ENCODE measurements around the gene ARRDC5.
"Not testable (repeated sequence)": the region's sequence is repeated elsewhere in the genome, so short reads cannot be mapped to it uniquely, and the experiment has no call there.

Gene ARRDC5

GRCh38 chr19:4884993-4885392, 17.7 kb downstream of the ARRDC5 start:
- H3K79me1 ChIP-seq (ENCODE audit: low read depth, low read length); H3K9me3 ChIP-seq (replicated peaks in 1 of 2; ENCODE audit: control insufficient read depth in 2 of 2, insufficient read depth in 1 of 2, low read depth in 1 of 2, low read length in 2 of 2); DNase-seq (ENCODE audit: low spot score); H3K4me1 ChIP-seq (ENCODE audit: control insufficient read depth in 2 of 2, insufficient read depth in 1 of 2, low read depth in 1 of 2, low read length in 2 of 2); H3K36me3 ChIP-seq (replicated peaks in 1 of 2; ENCODE audit: control insufficient read depth in 2 of 2, insufficient read depth in 2 of 2, low read length in 2 of 2); H3K14ac ChIP-seq (ENCODE audit: low read length); H3K23ac ChIP-seq (ENCODE audit: low read depth, low read length, poor library complexity); H3K18ac ChIP-seq (ENCODE audit: low read length); H2BK120ac ChIP-seq (ENCODE audit: low read depth, low read length); H3K27ac ChIP-seq (replicated peaks; ENCODE audit: low read length); H3K4me3 ChIP-seq (ENCODE audit: low read length in 2 of 2); H2AFZ ChIP-seq (ENCODE audit: low read length); H4K8ac ChIP-seq (ENCODE audit: low read depth, low read length); H3K4ac ChIP-seq (ENCODE audit: low read length); H3K27me3 ChIP-seq (ENCODE audit: control insufficient read depth in 3 of 3, insufficient read depth in 3 of 3, low read depth in 1 of 3, low read length in 3 of 3); H2BK5ac ChIP-seq (ENCODE audit: low read length); H2AK5ac ChIP-seq (ENCODE audit: low read depth, low read length); H2BK15ac ChIP-seq (ENCODE audit: low read length); H3K4me2 ChIP-seq (ENCODE audit: insufficient read depth, low read length, poor library complexity, severe bottlenecking); H2BK12ac ChIP-seq (ENCODE audit: low read length); H4K91ac ChIP-seq (ENCODE audit: low read depth, low read length, poor library complexity); H3K9ac ChIP-seq (ENCODE audit: low read depth, low read length, poor library complexity): not testable (repeated sequence)
- no CpG with 5 or more reads among the region's 6 CpGs for WGBS, 2 donors (ENCODE audit: extremely low coverage in 2 of 2, insufficient read length in 2 of 2, insufficient replicate concordance in 1 of 2)

GRCh38 chr19:4882874-4883273, 19.8 kb downstream of the ARRDC5 start:
- not testable (repeated sequence) for H3K36me3 ChIP-seq (replicated peaks in 1 of 2; ENCODE audit: control insufficient read depth in 2 of 2, insufficient read depth in 2 of 2, low read length in 2 of 2); H3K27me3 ChIP-seq (ENCODE audit: control insufficient read depth in 3 of 3, insufficient read depth in 3 of 3, low read depth in 1 of 3, low read length in 3 of 3); H2AK5ac ChIP-seq (ENCODE audit: low read depth, low read length); H3K9ac ChIP-seq (ENCODE audit: low read depth, low read length, poor library complexity); H3K4me3 ChIP-seq (ENCODE audit: low read length in 2 of 2); H3K4me2 ChIP-seq (ENCODE audit: insufficient read depth, low read length, poor library complexity, severe bottlenecking); H3K79me1 ChIP-seq (ENCODE audit: low read depth, low read length); H3K14ac ChIP-seq (ENCODE audit: low read length); H2AFZ ChIP-seq (ENCODE audit: low read length); H3K9me3 ChIP-seq (replicated peaks in 1 of 2; ENCODE audit: control insufficient read depth in 2 of 2, insufficient read depth in 1 of 2, low read depth in 1 of 2, low read length in 2 of 2); H4K8ac ChIP-seq (ENCODE audit: low read depth, low read length); H3K4ac ChIP-seq (ENCODE audit: low read length); DNase-seq (ENCODE audit: low spot score); H3K18ac ChIP-seq (ENCODE audit: low read length); H2BK120ac ChIP-seq (ENCODE audit: low read depth, low read length); H4K91ac ChIP-seq (ENCODE audit: low read depth, low read length, poor library complexity); H3K4me1 ChIP-seq (ENCODE audit: control insufficient read depth in 2 of 2, insufficient read depth in 1 of 2, low read depth in 1 of 2, low read length in 2 of 2); H2BK12ac ChIP-seq (ENCODE audit: low read length); H2BK15ac ChIP-seq (ENCODE audit: low read length); H2BK5ac ChIP-seq (ENCODE audit: low read length); H3K23ac ChIP-seq (ENCODE audit: low read depth, low read length, poor library complexity); H3K27ac ChIP-seq (replicated peaks; ENCODE audit: low read length)
- no CpG with 5 or more reads among the region's 6 CpGs for whole genome bisulfite sequencing, 2 donors (ENCODE audit: extremely low coverage in 2 of 2, insufficient read length in 2 of 2, insufficient replicate concordance in 1 of 2)

GRCh38 chr19:4879041-4879440, 23.7 kb downstream of the ARRDC5 start:
- no peak for DNase-seq (ENCODE audit: low spot score)
- H3K4ac ChIP-seq (ENCODE audit: low read length): no peak overlapping the region
- H2BK12ac ChIP-seq (ENCODE audit: low read length): peak overlapping the region; percentile 73
- H2BK15ac ChIP-seq (ENCODE audit: low read length): peak overlapping the region; percentile 98
- no peak overlapping the region for H3K27ac ChIP-seq (replicated peaks; ENCODE audit: low read length)
- WGBS, 2 donors (ENCODE audit: extremely low coverage in 2 of 2, insufficient read length in 2 of 2, insufficient replicate concordance in 1 of 2): no CpG with 5 or more reads among the region's 11 CpGs
- H3K4me3 ChIP-seq (ENCODE audit: low read length in 2 of 2): no peak overlapping the region
- peak overlapping the region; percentile 90 for H2AFZ ChIP-seq (ENCODE audit: low read length)
- peak overlapping the region; percentile 11 for H2AK5ac ChIP-seq (ENCODE audit: low read depth, low read length)
- no peak overlapping the region for H3K14ac ChIP-seq (ENCODE audit: low read length)
- H2BK5ac ChIP-seq (ENCODE audit: low read length): peak overlapping the region; percentile 39
- H3K18ac ChIP-seq (ENCODE audit: low read length): no peak overlapping the region
- no peak overlapping the region for H4K8ac ChIP-seq (ENCODE audit: low read depth, low read length)
- no peaks in the 10 kb centered on the region for H3K79me1 ChIP-seq (ENCODE audit: low read depth, low read length)
- H3K27me3 ChIP-seq (ENCODE audit: control insufficient read depth in 3 of 3, insufficient read depth in 3 of 3, low read depth in 1 of 3, low read length in 3 of 3): no peaks in the 10 kb centered on the region
- H3K23ac ChIP-seq (ENCODE audit: low read depth, low read length, poor library complexity): no peak overlapping the region
- no peak overlapping the region for H2BK120ac ChIP-seq (ENCODE audit: low read depth, low read length)
- no peaks in the 10 kb centered on the region for H3K36me3 ChIP-seq (replicated peaks in 1 of 2; ENCODE audit: control insufficient read depth in 2 of 2, insufficient read depth in 2 of 2, low read length in 2 of 2)
- H3K9ac ChIP-seq (ENCODE audit: low read depth, low read length, poor library complexity): no peak overlapping the region
- H3K9me3 ChIP-seq (replicated peaks in 1 of 2; ENCODE audit: control insufficient read depth in 2 of 2, insufficient read depth in 1 of 2, low read depth in 1 of 2, low read length in 2 of 2): peaks cover 0 to 1% of the 10 kb centered on the region in 2 donors
- H3K4me2 ChIP-seq (ENCODE audit: insufficient read depth, low read length, poor library complexity, severe bottlenecking): no peak overlapping the region
- H4K91ac ChIP-seq (ENCODE audit: low read depth, low read length, poor library complexity): no peak overlapping the region
- H3K4me1 ChIP-seq (ENCODE audit: control insufficient read depth in 2 of 2, insufficient read depth in 1 of 2, low read depth in 1 of 2, low read length in 2 of 2): peaks cover 12 to 13% of the 10 kb centered on the region in 2 donors

- no peak overlapping the region for H3K9ac ChIP-seq (ENCODE audit: low read depth, low read length, poor library complexity)
- peak overlapping the region; percentile 2 for H3K4ac ChIP-seq (ENCODE audit: low read length)
- DNase-seq (ENCODE audit: low spot score): no peak
- no CpG with 5 or more reads among the region's 23 CpGs for WGBS, 2 donors (ENCODE audit: extremely low coverage in 2 of 2, insufficient read length in 2 of 2, insufficient replicate concordance in 1 of 2)
- peak overlapping the region; percentile 95 for H2AK5ac ChIP-seq (ENCODE audit: low read depth, low read length)
- no peak overlapping the region for H4K8ac ChIP-seq (ENCODE audit: low read depth, low read length)
- H3K4me1 ChIP-seq (ENCODE audit: control insufficient read depth in 2 of 2, insufficient read depth in 1 of 2, low read depth in 1 of 2, low read length in 2 of 2): peaks cover 12 to 13% of the 10 kb centered on the region in 2 donors
- H4K91ac ChIP-seq (ENCODE audit: low read depth, low read length, poor library complexity): no peak overlapping the region
- H3K79me1 ChIP-seq (ENCODE audit: low read depth, low read length): no peaks in the 10 kb centered on the region
- no peak overlapping the region for H3K4me3 ChIP-seq (ENCODE audit: low read length in 2 of 2)
- H3K4me2 ChIP-seq (ENCODE audit: insufficient read depth, low read length, poor library complexity, severe bottlenecking): no peak overlapping the region
- no peak overlapping the region for H3K27ac ChIP-seq (replicated peaks; ENCODE audit: low read length)
- no peaks in the 10 kb centered on the region for H3K27me3 ChIP-seq (ENCODE audit: control insufficient read depth in 3 of 3, insufficient read depth in 3 of 3, low read depth in 1 of 3, low read length in 3 of 3)
- peak overlapping the region; percentile 90 for H2AFZ ChIP-seq (ENCODE audit: low read length)
- peak overlapping the region; percentile 97 for H2BK120ac ChIP-seq (ENCODE audit: low read depth, low read length)
- peak overlapping the region; percentile 12 for H2BK12ac ChIP-seq (ENCODE audit: low read length)
- H3K9me3 ChIP-seq (replicated peaks in 1 of 2; ENCODE audit: control insufficient read depth in 2 of 2, insufficient read depth in 1 of 2, low read depth in 1 of 2, low read length in 2 of 2): peaks cover 0 to 1% of the 10 kb centered on the region in 2 donors
- H2BK5ac ChIP-seq (ENCODE audit: low read length): peak overlapping the region; percentile 82
- H2BK15ac ChIP-seq (ENCODE audit: low read length): peak overlapping the region; percentile 98
- no peak overlapping the region for H3K23ac ChIP-seq (ENCODE audit: low read depth, low read length, poor library complexity)
- H3K14ac ChIP-seq (ENCODE audit: low read length): peak overlapping the region; percentile 94
- H3K36me3 ChIP-seq (replicated peaks in 1 of 2; ENCODE audit: control insufficient read depth in 2 of 2, insufficient read depth in 2 of 2, low read length in 2 of 2): no peaks in the 10 kb centered on the region
- H3K18ac ChIP-seq (ENCODE audit: low read length): peak overlapping the region; percentile 98
These were observed 24.2 kb downstream of the ARRDC5 start for GRCh38 chr19:4878491-4878968.
